Measurements from ENCODE around the gene PEG3. TPM values are rescaled to one million over a fixed set of nuclear protein-coding genes. Genes with fewer than 3 reads are reported as not detected.
A peak's percentile ranks its signal among the peaks of the same experiment; 100 is the strongest.
"Not testable (repeated sequence)": the region's sequence is repeated elsewhere in the genome, so short reads cannot be mapped to it uniquely, and the experiment has no call there.

The PEG3 gene
- total and polyA plus RNA-seq, 3 donors from 2014 or later, result 65.9 to 160 (median 155) TPM

- WGBS, 2 donors, result 64 to 66% methylated on average over 3 of the region's 3 CpGs
- no peaks in the 10 kb centered on the region for H3K27me3 ChIP-seq
- no peaks in the 10 kb centered on the region for H3K4me1 ChIP-seq
- no peaks in the 10 kb centered on the region for H3K9me3 ChIP-seq
- TF ChIP-seq POLR2A (IDR thresholded peaks at IDR 0.05), result no peak
- TF ChIP-seq, protein P1, sequence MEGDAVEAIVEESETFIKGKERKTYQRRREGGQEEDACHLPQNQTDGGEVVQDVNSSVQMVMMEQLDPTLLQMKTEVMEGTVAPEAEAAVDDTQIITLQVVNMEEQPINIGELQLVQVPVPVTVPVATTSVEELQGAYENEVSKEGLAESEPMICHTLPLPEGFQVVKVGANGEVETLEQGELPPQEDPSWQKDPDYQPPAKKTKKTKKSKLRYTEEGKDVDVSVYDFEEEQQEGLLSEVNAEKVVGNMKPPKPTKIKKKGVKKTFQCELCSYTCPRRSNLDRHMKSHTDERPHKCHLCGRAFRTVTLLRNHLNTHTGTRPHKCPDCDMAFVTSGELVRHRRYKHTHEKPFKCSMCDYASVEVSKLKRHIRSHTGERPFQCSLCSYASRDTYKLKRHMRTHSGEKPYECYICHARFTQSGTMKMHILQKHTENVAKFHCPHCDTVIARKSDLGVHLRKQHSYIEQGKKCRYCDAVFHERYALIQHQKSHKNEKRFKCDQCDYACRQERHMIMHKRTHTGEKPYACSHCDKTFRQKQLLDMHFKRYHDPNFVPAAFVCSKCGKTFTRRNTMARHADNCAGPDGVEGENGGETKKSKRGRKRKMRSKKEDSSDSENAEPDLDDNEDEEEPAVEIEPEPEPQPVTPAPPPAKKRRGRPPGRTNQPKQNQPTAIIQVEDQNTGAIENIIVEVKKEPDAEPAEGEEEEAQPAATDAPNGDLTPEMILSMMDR (IDR thresholded peaks at IDR 0.05), result no peak
- no peaks in the 10 kb centered on the region for H3K36me3 ChIP-seq (ENCODE audit: low read depth, missing control alignments)
- DNase-seq, result no peak
- no peak overlapping the region for H3K27ac ChIP-seq
- no peak overlapping the region for H3K4me3 ChIP-seq
- intact Hi-C loops (cut with DNase I; ENCODE audit: low total_unique reads), result no loop called here
These were observed 16.3 kb upstream of the PEG3 start for GRCh38 chr19:56856822-56857221.

- H3K4me1 ChIP-seq; H3K27me3 ChIP-seq; H3K36me3 ChIP-seq (ENCODE audit: low read depth, missing control alignments); H3K27ac ChIP-seq; H3K4me3 ChIP-seq; DNase-seq; intact Hi-C loops (cut with DNase I; ENCODE audit: low total_unique reads); H3K9me3 ChIP-seq: not testable (repeated sequence)
- WGBS, 2 donors, result 100% methylated on average over 2 of the region's 2 CpGs
These were observed 11.8 kb upstream of the PEG3 start for GRCh38 chr19:56852361-56852760.

GRCh38 chr19:56848166-56848565, 7.6 kb upstream of the PEG3 start:
- intact Hi-C loops (cut with DNase I; ENCODE audit: low total_unique reads), result no loop called here
- Histone ChIP-seq H3K36me3 (ENCODE audit: low read depth, missing control alignments) (no peaks in the 10 kb centered on the region), H3K27ac (no peak overlapping the region), H3K9me3 (no peaks in the 10 kb centered on the region), H3K4me1 (no peaks in the 10 kb centered on the region), H3K4me3 (no peak overlapping the region), H3K27me3 (no peaks in the 10 kb centered on the region)
- no peak for DNase-seq
- TF ChIP-seq POLR2A (IDR thresholded peaks at IDR 0.05), result no peak
- TF ChIP-seq, protein P1 (IDR thresholded peaks at IDR 0.05), result no peak
- WGBS, 2 donors, result 86 to 89% methylated on average over 4 of the region's 4 CpGs

DNA sequence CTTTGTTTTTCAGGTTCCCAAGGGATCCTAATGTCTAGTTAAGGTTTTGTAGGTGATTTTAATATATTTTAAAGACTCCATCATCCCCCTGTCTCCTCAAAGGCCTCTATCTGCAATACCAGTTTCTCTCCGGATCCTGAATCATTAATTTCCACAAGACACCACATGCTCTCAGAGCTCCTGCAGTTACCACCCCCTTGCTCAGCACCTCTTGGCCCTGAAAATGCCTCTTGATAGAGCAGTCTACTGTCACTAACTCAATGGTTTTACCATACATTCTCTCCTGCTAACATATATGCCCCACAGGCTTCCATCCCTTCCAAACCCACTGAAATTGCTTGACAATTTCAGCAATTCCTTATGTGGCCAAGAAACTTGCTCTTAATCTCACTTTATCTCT, 1.9 kb upstream of the PEG3 start:
- intact Hi-C loops (cut with DNase I; ENCODE audit: low total_unique reads), result no loop called here
- no peak overlapping the region for H3K4me3 ChIP-seq
- H3K9me3 ChIP-seq, result no peaks in the 10 kb centered on the region
- no peaks in the 10 kb centered on the region for H3K27me3 ChIP-seq
- no peak for TF ChIP-seq POLR2A (IDR thresholded peaks at IDR 0.05)
- TF ChIP-seq, protein P1 (IDR thresholded peaks at IDR 0.05), result no peak
- H3K36me3 ChIP-seq (ENCODE audit: low read depth, missing control alignments), result no peaks in the 10 kb centered on the region
- peaks cover 4% of the 10 kb centered on the region for H3K4me1 ChIP-seq
- no peak for DNase-seq
- H3K27ac ChIP-seq, result no peak overlapping the region
- WGBS, 2 donors, result 89 to 94% methylated on average over 1 of the region's 1 CpG

- Histone ChIP-seq H3K36me3 (ENCODE audit: low read depth, missing control alignments) (no peaks in the 10 kb centered on the region), H3K4me1 (peaks cover 9% of the 10 kb centered on the region), H3K9me3 (no peaks in the 10 kb centered on the region), H3K27ac (peak overlapping the region; percentile 46 to 82), H3K27me3 (no peaks in the 10 kb centered on the region), H3K4me3 (peak overlapping the region; percentile 59 to 82)
- no peak for DNase-seq
- intact Hi-C loops (cut with DNase I; ENCODE audit: low total_unique reads), result no loop called here
- 29 to 34% methylated on average over 12 of the region's 12 CpGs for WGBS, 2 donors
- TF ChIP-seq, protein P1 (IDR thresholded peaks at IDR 0.05), result no peak
- TF ChIP-seq POLR2A (IDR thresholded peaks at IDR 0.05), result no peak
These were observed 642 bp upstream of the PEG3 start for GRCh38 chr19:56841193-56841543.

All from testis (tissue), 3 donors.